ENCODE measurements around the gene TAF1B.

The TAF1B gene

GRCh38 chr2:9970200-9971044 is 127.1 kb downstream of the TAF1B start:
- no peak for DNase-seq

DNA sequence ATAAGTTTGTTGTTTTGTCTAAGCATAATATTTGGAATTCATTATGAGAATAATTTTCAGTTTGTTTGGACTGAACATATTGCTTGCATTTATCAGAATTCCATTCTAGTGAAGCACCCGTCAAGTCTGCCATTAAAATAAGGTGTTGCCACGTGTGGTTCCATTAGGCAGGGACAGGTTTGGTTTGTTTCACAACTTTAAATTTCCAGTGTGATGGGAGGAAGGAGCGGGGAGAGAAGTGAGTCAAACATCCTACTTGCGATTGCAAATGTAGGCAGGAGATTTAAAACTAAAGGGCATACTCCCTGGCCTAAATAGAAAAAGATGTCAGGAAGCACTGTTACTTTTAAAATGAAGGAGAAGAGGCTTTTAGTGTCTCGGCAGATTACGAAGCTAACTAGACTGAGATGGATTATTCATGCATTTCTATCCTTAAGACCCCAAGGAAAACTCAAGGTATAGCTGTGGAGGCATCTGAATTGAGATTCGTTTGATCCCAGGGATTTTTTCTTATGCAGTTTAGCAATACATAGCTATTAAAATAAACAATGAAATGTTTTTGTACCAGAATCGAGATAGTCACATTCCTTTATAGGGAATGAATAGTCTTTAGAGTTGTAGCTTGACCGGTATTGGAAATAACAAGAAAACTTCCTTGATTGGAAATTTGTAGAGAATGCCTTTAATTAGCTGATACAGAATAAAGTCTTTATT is 128.0 kb downstream of the TAF1B start:
- no peak for DNase-seq

DNA sequence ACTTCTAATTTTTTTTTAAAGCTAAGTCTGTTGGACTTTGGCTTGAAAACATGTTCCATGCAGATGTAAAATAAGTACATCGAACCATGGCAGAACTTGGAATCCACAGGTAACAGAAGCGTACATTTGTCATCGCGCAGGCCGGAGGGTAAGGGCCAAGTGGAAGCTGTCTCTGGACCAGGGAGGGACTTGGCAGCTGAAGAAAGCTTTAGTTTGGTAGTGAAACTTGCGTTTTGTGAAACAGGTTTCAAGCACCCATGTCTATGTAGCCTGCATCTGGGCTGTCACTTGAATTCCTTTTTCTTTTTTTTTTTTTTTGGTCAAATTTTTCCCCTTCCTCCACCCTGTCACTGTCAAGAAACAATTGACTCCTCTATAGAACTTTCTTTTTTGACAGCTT is 128.6 kb downstream of the TAF1B start:
- DNase-seq, result no peak

DNA sequence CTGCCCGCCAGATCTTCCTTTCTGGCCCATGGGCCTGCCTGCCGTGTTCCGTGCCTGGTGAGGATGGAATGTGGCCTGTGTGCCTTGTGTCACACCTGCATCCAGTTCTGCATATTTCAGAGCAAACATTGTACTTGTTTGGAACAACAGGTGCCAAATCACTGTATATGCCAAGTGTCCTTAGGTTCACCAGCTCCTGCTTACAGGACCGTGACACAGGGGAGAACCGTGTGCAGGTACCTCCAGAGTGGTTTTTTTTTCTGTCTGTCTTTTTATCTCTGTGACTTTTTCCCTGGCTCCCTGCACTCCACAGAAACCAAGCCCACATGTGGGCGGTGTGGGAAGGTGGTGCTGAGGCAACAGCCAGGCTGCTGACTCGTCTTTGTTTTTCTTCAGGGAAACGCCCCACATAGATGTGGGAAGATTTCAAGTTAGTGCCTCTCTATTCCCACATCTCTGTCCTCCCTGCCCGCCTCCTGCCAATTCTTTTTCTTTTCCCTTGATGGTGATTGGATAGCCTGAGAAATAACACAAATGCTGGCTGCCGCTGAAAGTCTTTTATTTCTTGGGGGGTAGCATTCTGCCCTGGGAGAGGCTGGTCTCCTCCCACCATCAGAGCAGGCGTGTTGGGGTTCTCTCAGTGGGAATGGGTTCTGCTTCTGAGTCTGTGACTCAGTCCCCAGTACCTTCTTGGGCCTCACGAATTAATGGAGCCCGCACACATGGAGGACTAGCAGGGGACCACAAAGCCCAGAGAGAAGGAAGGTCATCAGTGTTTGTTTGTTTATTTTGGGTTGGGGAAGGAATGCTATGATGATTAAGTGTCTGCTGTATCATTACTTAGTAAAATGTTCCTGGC is 129.6 kb downstream of the TAF1B start:
- DNase-seq, result no peak

DNA sequence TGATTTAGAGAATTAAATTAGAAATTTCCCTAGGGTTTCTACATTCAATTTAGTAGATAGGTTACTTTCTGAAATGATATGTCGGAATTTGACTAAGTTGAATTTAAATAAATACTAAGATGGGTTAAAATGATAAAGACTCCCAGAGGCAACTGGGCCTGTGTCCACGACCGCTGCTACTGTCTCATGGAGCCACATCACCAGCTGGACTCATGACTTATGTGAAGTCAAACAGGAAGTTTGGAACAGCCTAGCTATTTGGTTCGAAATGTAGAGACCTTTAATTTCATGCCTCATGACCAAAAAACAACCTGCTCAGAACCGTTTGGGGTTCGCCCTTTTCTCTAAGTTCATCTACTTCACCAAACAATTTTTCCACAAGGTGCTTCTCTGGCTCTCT is 130.4 kb downstream of the TAF1B start:
- DNase-seq, result no peak

DNA sequence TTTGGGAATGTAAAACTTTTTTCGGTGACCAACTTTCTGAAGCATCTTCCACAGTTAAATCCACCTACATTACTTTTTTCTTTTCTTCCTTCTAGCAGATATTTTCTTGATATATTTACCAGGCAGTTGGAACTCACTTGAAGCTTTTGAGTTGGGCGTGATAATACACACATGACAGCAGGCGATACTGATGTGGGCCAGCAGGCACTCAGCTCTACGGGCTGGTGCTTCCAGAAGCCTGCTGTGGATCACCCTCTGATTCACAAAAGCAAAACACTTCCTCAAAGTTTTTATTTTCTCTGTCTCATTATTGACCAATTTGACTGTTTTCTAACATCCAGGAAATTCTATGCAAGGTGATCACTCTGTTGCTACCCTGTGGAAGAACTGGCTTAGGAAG is 131.1 kb downstream of the TAF1B start:
- no peak for DNase-seq

DNA sequence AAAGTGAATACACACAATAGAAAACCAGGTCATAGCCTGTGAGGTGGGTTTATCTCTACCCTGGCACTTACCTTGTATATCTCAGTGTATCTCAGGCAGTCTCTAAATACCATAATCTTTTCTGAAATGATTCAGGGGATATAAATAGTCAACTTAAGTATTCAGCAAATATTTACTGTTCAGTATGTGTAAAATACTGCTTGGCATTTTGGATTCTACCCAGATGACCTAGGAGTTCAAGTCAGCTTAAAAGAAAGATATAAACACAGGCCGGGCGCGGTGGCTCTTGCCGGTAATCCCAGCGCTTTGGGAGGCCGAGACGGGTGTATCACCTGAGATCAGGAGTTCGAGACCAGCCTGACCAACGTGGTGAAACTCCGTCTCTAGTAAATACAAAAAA is 132.1 kb downstream of the TAF1B start:
- DNase-seq, result no peak

- no peak for DNase-seq
Measured at GRCh38 chr2:9975805-9976447, 132.7 kb downstream of the TAF1B start.

GRCh38 chr2:9979977-9980376 is 136.7 kb downstream of the TAF1B start:
- no peak for DNase-seq

DNA sequence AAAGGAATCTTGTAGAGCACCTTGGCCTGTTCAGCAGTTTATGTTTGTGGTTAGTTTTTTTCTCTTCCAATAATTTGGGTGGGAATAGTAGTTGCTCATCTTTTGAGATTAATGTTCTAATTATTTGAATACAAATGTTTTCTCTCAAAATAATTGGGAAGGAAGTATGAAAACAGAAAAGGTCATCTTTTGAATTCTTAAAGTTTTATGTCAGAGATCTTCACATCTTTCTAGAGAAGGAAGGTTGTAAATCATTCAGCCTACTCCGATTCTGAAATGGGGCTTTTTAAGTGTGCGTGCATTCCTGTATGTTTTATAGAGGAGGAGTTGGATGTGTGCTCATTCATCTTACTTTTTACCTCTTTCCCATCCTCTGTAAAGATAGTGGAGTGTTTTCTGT is 137.2 kb downstream of the TAF1B start:
- DNase-seq, result no peak

DNA sequence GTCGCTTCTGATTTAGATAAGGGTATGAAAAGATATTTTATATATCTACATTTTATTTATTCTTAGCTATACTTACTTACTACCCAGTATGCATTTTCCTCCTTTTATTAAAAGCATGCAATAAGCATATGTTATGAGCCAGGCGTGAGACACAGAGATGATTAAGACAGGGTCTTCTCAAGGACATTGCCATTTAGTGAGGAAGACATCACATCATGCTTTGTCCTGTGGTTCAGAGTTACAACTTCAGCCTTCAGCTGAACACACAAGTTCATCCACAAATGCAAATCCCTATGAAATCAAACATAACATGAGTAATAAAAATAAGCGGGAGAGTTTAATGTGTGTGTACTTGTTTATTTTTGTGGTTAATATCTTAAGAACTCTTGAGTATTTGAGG is 138.4 kb downstream of the TAF1B start:
- DNase-seq, result no peak

DNA sequence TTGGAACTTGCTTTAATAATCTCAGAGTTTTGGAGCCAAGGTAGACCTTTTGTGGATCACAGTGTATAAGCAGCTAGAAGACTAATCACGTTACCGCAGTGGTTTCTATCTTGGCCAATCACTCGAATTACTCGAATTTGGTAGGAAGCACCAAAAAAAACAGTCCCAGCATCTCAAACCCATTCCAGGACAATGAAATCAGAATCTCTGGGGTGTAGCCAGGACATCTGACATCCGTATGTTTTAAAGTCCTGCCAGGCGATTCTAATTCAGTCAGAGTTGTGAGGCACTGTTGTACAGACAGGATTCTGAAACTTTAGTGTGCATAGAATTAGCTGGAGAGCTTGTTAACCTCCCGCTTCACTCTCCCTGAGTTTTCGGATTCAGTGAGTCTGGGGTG is 139.0 kb downstream of the TAF1B start:
- DNase-seq, result no peak

- no peak for DNase-seq
Measured at GRCh38 chr2:9982891-9983290, 139.6 kb downstream of the TAF1B start.

DNA sequence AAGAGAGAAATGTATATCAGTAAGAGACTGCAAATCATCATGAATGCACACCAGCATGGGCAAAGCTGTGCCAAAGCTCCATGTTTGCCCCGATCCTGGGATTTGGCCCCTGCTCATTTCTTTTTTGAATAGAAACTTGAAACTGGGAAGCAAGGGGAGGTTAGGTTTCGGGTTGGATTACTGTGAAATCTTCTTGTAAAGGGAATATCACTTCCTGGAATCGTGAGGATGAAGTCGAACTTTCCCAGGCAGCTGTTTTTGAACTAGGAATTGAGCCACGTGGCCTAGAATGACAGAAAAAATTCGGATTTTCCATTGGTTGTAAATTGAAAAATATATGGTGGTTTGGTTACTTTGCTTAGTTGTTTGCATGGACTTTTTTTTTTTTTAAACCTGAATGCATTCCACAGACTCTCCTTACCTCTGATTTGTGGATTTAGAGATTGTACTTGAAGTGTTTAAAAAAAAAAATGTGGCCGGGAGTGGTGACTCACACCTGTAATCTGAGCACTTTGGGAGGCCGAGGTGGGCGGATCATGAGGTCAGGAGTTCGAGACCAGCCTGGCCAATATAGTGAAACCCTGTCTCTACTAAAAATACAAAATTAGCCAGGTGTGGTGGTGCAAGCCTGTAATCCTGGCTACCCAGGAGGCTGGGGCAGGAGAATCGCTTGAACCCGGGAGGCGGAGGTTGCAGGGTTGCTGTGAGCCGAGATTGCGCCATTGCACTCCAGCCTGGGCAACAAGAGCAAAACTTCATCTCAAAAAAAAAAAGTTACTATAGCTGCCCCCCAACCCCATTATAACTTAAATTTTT is 140.3 kb downstream of the TAF1B start:
- DNase-seq, result no peak

Measured in NCI-H1092 (cell line).